Measurements from ENCODE around the gene OR10H3.

- TF ChIP-seq CTCF (IDR thresholded peaks at IDR 0.05 in 4 of 5, conservative IDR thresholded peaks at IDR 0.05 in 1 of 5) (no peak), POLR2A (IDR thresholded peaks at IDR 0.05) (no peak)
These were observed 31.8 kb downstream of the OR10H3 start for GRCh38 chr19:15769586-15769985.

Data from gastrocnemius medialis (tissue), 4 donors.